PC-3 (cell line): ENCODE results near the gene KRT82.

Source experiments
- CTCF ChIP-seq: fragments of 300-600 bp; sonication (generic); conservative IDR thresholded peaks from 2 replicates; pipeline ENCODE4 v1.5.1; 2017; ENCODE audit warnings: antibody characterized with exemption, low read depth, mild to moderate bottlenecking, low read length
- EZH2phosphoT487 ChIP-seq: fragments of 300-600 bp; sonication (generic); IDR thresholded peaks from 2 replicates; pipeline ENCODE4 v1.6.1; 2018; ENCODE audit warnings: mild to moderate bottlenecking, antibody characterized with exemption, low read length, borderline replicate concordance

- TF ChIP-seq CTCF: no peak
- TF ChIP-seq EZH2phosphoT487: no peak
These were observed 36.9 kb downstream of the KRT82 start for GRCh38 chr12:52369211-52369610.
